CD14-positive monocyte (primary cell): Measurements from ENCODE around the gene LAG3. TPM values are rescaled to one million over a fixed set of nuclear protein-coding genes. Genes with fewer than 3 reads are reported as not detected.

Source experiments
- DNase-seq, 3 donors: peaks; one replicate each; pipeline ENCODE4 v3.0.0-alpha.2; 2011 to 2022
- H2AFZ ChIP-seq: 2 replicates; pipeline ENCODE4 v1.6.0; 2012; ENCODE audit warnings: mild to moderate bottlenecking, low read depth, low read length, inconsistent platforms; ENCODE audit not compliant: insufficient read depth, poor library complexity, severe bottlenecking
- H3K27ac ChIP-seq, 2 donors: 1 replicate in 1 of 2; 2 replicates in 1 of 2; pipeline ENCODE4 v1.5.1; 2012 to 2013; ENCODE audit warnings: low read length in 2 of 2, control low read depth in 1 of 2, inconsistent platforms in 1 of 2, low read depth in 1 of 2, mild to moderate bottlenecking in 1 of 2
- H3K27me3 ChIP-seq, 2 donors: one replicate each; pipeline versions ENCODE4 v1.6.0 to v1.6.1; 2011 to 2013; ENCODE audit warnings: low read length in 2 of 2; ENCODE audit not compliant: control insufficient read depth in 2 of 2, insufficient read depth in 2 of 2
- H3K36me3 ChIP-seq, 2 donors: replicated peaks in 1 of 2; 1 replicate in 1 of 2; 2 replicates in 1 of 2; pipeline versions ENCODE4 v1.5.1 to v1.6.1; 2012 to 2013; ENCODE audit warnings: low read length in 2 of 2, control low read depth in 1 of 2, inconsistent platforms in 1 of 2, mild to moderate bottlenecking in 1 of 2; ENCODE audit not compliant: insufficient read depth in 2 of 2, control insufficient read depth in 1 of 2
- H3K4me1 ChIP-seq, 2 donors: 1 replicate in 1 of 2; 2 replicates in 1 of 2; pipeline versions ENCODE4 v1.5.1 to v1.6.1; 2012 to 2013; ENCODE audit warnings: low read length in 2 of 2, control low read depth in 1 of 2, inconsistent platforms in 1 of 2, mild to moderate bottlenecking in 1 of 2, moderate library complexity in 1 of 2; ENCODE audit not compliant: insufficient read depth in 2 of 2, control insufficient read depth in 1 of 2
- H3K4me2 ChIP-seq: replicated peaks from 2 replicates; pipeline ENCODE3; 2012; ENCODE audit warnings: low read length, moderate library complexity, mild to moderate bottlenecking; ENCODE audit not compliant: poor library complexity, severe bottlenecking; ENCODE audit errors: extremely low read depth
- H3K4me3 ChIP-seq, 3 experiments: fragments of 200-600 bp in 1 of 3; sonication (generic) in 1 of 3; replicated peaks in 1 of 3; 1 replicate in 2 of 3; 2 replicates in 1 of 3; pipeline ENCODE4 v1.5.1; 2011 to 2013; ENCODE audit warnings: low read length in 3 of 3, mild to moderate bottlenecking in 3 of 3, control low read depth in 2 of 3, low read depth in 2 of 3, inconsistent platforms in 1 of 3, moderate library complexity in 1 of 3
- H3K79me2 ChIP-seq: 2 replicates; pipeline ENCODE4 v1.6.0; 2012; ENCODE audit warnings: mild to moderate bottlenecking, control low read depth, inconsistent platforms, low read length, moderate library complexity; ENCODE audit not compliant: insufficient read depth
- H3K9ac ChIP-seq: 2 replicates; pipeline ENCODE4 v1.6.0; 2017; ENCODE audit warnings: low read length, mild to moderate bottlenecking; ENCODE audit not compliant: insufficient read depth, poor library complexity, severe bottlenecking
- H3K9me3 ChIP-seq, 2 donors: replicated peaks in 1 of 2; 1 replicate in 1 of 2; 2 replicates in 1 of 2; pipeline versions ENCODE4 v1.5.1 to v1.6.1; 2012 to 2013; ENCODE audit warnings: low read length in 2 of 2, control low read depth in 1 of 2; ENCODE audit not compliant: control insufficient read depth in 1 of 2, insufficient read depth in 1 of 2
- H4K20me1 ChIP-seq: 2 replicates; pipeline ENCODE4 v1.6.0; 2012; ENCODE audit warnings: mild to moderate bottlenecking, low read length, control low read depth, moderate library complexity; ENCODE audit not compliant: insufficient read depth
- H3K27ac Mint-ChIP-seq, 7 donors: one replicate each; pipeline ENCODE4 v1.8.0; 2020; ENCODE audit warnings: mild to moderate bottlenecking in 7 of 7, mixed read lengths in 7 of 7, moderate library complexity in 6 of 7, inconsistent platforms in 2 of 7
- H3K27me3 Mint-ChIP-seq, 3 donors: one replicate each; pipeline ENCODE4 v1.8.0; 2021 to 2022; ENCODE audit warnings: low read depth in 3 of 3, mild to moderate bottlenecking in 3 of 3, mixed read lengths in 3 of 3, moderate library complexity in 3 of 3, inconsistent platforms in 1 of 3
- H3K36me3 Mint-ChIP-seq, 2 donors: one replicate each; pipeline ENCODE4 v1.8.0; 2020; ENCODE audit warnings: mixed read lengths in 2 of 2, inconsistent platforms in 1 of 2, mild to moderate bottlenecking in 1 of 2
- H3K4me1 Mint-ChIP-seq: one replicate; pipeline ENCODE4 v1.8.0; 2020; ENCODE audit warnings: mild to moderate bottlenecking, mixed read lengths
- H3K4me3 Mint-ChIP-seq, 2 donors: one replicate each; pipeline ENCODE4 v1.8.0; 2020; ENCODE audit warnings: mild to moderate bottlenecking in 2 of 2, mixed read lengths in 2 of 2, moderate library complexity in 1 of 2
- H3K9me3 Mint-ChIP-seq, 7 donors: one replicate each; pipeline ENCODE4 v1.8.0; 2020 to 2022; ENCODE audit warnings: mixed read lengths in 7 of 7, mild to moderate bottlenecking in 6 of 7, moderate library complexity in 6 of 7, inconsistent platforms in 2 of 7
- CTCF ChIP-seq: fragments of 200-600 bp; IDR thresholded peaks from one replicate; pipeline ENCODE4 v1.8.0; 2022; ENCODE audit warnings: antibody characterized with exemption, mild to moderate bottlenecking
- WGBS: methylation state at CpG from one replicate; pipeline ENCODE4 v1.1.5; 2013; ENCODE audit warnings: missing lambda C conversion rate; ENCODE audit not compliant: insufficient coverage; 5-methylcytosine and 5-hydroxymethylcytosine counted together
- intact Hi-C, 2 donors: fragments of 100-400 bp; cut with micrococcal nuclease; formaldehyde crosslinking; loops; one replicate each; pipeline versions ENCODE4 v1.15.0 to v1.15.1; 2023
- polyA plus RNA-seq, 3 donors: library from polyadenylated mRNA; depleted of rRNA in 1 of 3; unstranded in 2 of 3; stranded (reverse) in 1 of 3; fragments of 300-500 nt in 2 of 3; fragments of >200 nt in 1 of 3; fragmentation: Illumina TruSeq in 2 of 3; gene quantifications; 1 replicate in 2 of 3; 2 replicates in 1 of 3; pipeline ENCODE4 v1.2.3, GENCODE V29; 2012 to 2021

LAG3 gene
- polyA plus RNA-seq, 3 donors, result 0.04 TPM; not detected in 2

- H3K27me3 Mint-ChIP-seq, result peaks cover 43 to 64% (median 61%) of the 10 kb centered on the region in 3 donors
- Histone ChIP-seq H3K4me3 (peak overlapping the region in 1 of 3 experiments; percentile 81), H3K36me3 (no peaks in the 10 kb centered on the region), H4K20me1 (no peaks in the 10 kb centered on the region), H3K27ac (no peak overlapping the region), H3K9me3 (no peaks in the 10 kb centered on the region), H2AFZ (no peak overlapping the region), H3K4me2 (peak overlapping the region; percentile 84), H3K79me2 (no peaks in the 10 kb centered on the region), H3K27me3 (peaks cover 19 to 56% of the 10 kb centered on the region in 2 donors), H3K9ac (no peak overlapping the region), H3K4me1 (peaks cover 33 to 38% of the 10 kb centered on the region in 2 donors)
- H3K9me3 Mint-ChIP-seq, result peaks cover 0 to 9% (median 5%) of the 10 kb centered on the region in 7 donors
- intact Hi-C loops, result no loop called here
- DNase-seq, result no peak
- peaks cover 7 to 19% of the 10 kb centered on the region in 2 donors for H3K36me3 Mint-ChIP-seq
- no peak for TF ChIP-seq CTCF
- H3K27ac Mint-ChIP-seq, result peak overlapping the region in 3 of 7 donors; percentile 22 to 79 (median 43)
- H3K4me3 Mint-ChIP-seq, result peak overlapping the region; percentile 81 to 92
- 41% methylated on average over 5 of the region's 7 CpGs for WGBS
- peaks cover 38% of the 10 kb centered on the region for H3K4me1 Mint-ChIP-seq
Measured at GRCh38 chr12:6765048-6765633, 7.2 kb upstream of the LAG3 start.

GRCh38 chr12:6765634-6766581 lies 6.4 kb upstream of the LAG3 start, which contains the start of gene PTMS:
PTMS (plus strand) TSS chr12:6766363; CDS start chr12:6766706, 343 bp downstream.
- H3K9me3 ChIP-seq, result no peaks in the 10 kb centered on the region
- H3K36me3 ChIP-seq, result no peaks in the 10 kb centered on the region
- Mint-ChIP-seq H3K27me3 (peaks cover 43 to 66% (median 61%) of the 10 kb centered on the region in 3 donors), H3K9me3 (peaks cover 0 to 9% (median 5%) of the 10 kb centered on the region in 7 donors), H3K4me1 (peaks cover 40% of the 10 kb centered on the region), H3K27ac (peak within 1 kb of the TSS in 5 of 7 donors; percentile 15 to 79 (median 43)), H3K4me3 (peak within 1 kb of the TSS; percentile 84 to 92), H3K36me3 (peaks cover 8 to 19% of the 10 kb centered on the region in 2 donors)
- H3K9ac ChIP-seq, result peak within 1 kb of the TSS; percentile 45
- H3K4me2 ChIP-seq, result peak within 1 kb of the TSS; percentile 84
- H4K20me1 ChIP-seq, result no peaks in the 10 kb centered on the region
- H3K4me3 ChIP-seq, result peak within 1 kb of the TSS; percentile 18 to 81 (median 57)
- WGBS, result 2% methylated on average over 50 of the region's 63 CpGs
- H3K4me1 ChIP-seq, result peaks cover 33 to 39% of the 10 kb centered on the region in 2 donors
- intact Hi-C loops, result no loop called here
- H3K27me3 ChIP-seq, result peaks cover 19 to 56% of the 10 kb centered on the region in 2 donors
- H3K79me2 ChIP-seq, result no peaks in the 10 kb centered on the region
- DNase-seq, result no peak
- H3K27ac ChIP-seq, result no peak within 1 kb of the TSS
- TF ChIP-seq CTCF, result no peak
- H2AFZ ChIP-seq, result peak within 1 kb of the TSS; percentile 80
